Neural cell (in vitro differentiated cells): ENCODE measurements around the gene PHLDB1. TPM values are rescaled to one million over a fixed set of nuclear protein-coding genes. Genes with fewer than 3 reads are reported as not detected.
A peak's percentile ranks its signal among the peaks of the same experiment; 100 is the strongest.

Experiments
- H2AFZ ChIP-seq: fragments of 200-600, 300-800 bp; sonication (generic), shearing (Covaris generic); 2 replicates; pipeline ENCODE4 v1.6.0; 2014; ENCODE audit warnings: low read depth, mild to moderate bottlenecking, antibody characterized with exemption, low read length, moderate library complexity
- H3F3A ChIP-seq: fragments of 200-600 bp; shearing (Covaris generic); 2 replicates; pipeline ENCODE4 v1.6.1; 2016; ENCODE audit warnings: mild to moderate bottlenecking, moderate library complexity, mixed read lengths, antibody characterized with exemption, low read length; ENCODE audit not compliant: insufficient read depth, poor library complexity, severe bottlenecking
- H3K27ac ChIP-seq: fragments of 200-600, 300-800 bp; sonication (generic), shearing (Covaris generic); 2 replicates; pipeline ENCODE4 v1.5.1; 2014; ENCODE audit warnings: mild to moderate bottlenecking, low read length, moderate library complexity
- H3K27me3 ChIP-seq: fragments of 300-800, 200-600 bp; sonication (generic), shearing (Covaris generic); 2 replicates; pipeline ENCODE4 v1.6.0; 2014; ENCODE audit warnings: mild to moderate bottlenecking, low read depth, low read length, moderate library complexity; ENCODE audit not compliant: insufficient read depth
- H3K36me3 ChIP-seq: fragments of 300-800, 200-600 bp; sonication (generic), shearing (Covaris generic); 2 replicates; pipeline ENCODE4 v1.5.1; 2014; ENCODE audit warnings: mild to moderate bottlenecking, antibody characterized with exemption, low read length, moderate library complexity; ENCODE audit not compliant: insufficient read depth
- H3K4me2 ChIP-seq: fragments of 300-800, 200-600 bp; sonication (generic), shearing (Covaris generic); 2 replicates; pipeline ENCODE4 v1.6.0; 2014; ENCODE audit warnings: mild to moderate bottlenecking, low read length
- H3K4me3 ChIP-seq: fragments of 300-800, 200-600 bp; sonication (generic), shearing (Covaris generic); 2 replicates; pipeline ENCODE4 v1.5.1; 2014; ENCODE audit warnings: mild to moderate bottlenecking, low read length, moderate library complexity
- H3K79me2 ChIP-seq: fragments of 200-600 bp; shearing (Covaris generic); replicated peaks from 2 replicates; pipeline ENCODE4 v1.6.0; 2014; ENCODE audit warnings: mild to moderate bottlenecking, low read length, moderate library complexity; ENCODE audit not compliant: insufficient read depth
- H3K9ac ChIP-seq: fragments of 300-800, 200-600 bp; sonication (generic), shearing (Covaris generic); 2 replicates; pipeline ENCODE4 v1.6.1; 2016; ENCODE audit warnings: mild to moderate bottlenecking, low read length, mixed read lengths
- H3K9me2 ChIP-seq: fragments of 200-600 bp; shearing (Covaris generic); 2 replicates; pipeline ENCODE4 v1.6.1; 2016; ENCODE audit warnings: mild to moderate bottlenecking, low read length, mixed read lengths; ENCODE audit not compliant: insufficient read depth
- H3K9me3 ChIP-seq: fragments of 200-600, 300-800 bp; sonication (generic), shearing (Covaris generic); 2 replicates; pipeline ENCODE4 v1.6.1; 2016; ENCODE audit warnings: mild to moderate bottlenecking, mixed run types, low read length, moderate library complexity, mixed read lengths
- H4K20me1 ChIP-seq: fragments of 200-600 bp; shearing (Covaris generic); 2 replicates; pipeline ENCODE4 v1.6.1; 2016; ENCODE audit warnings: mild to moderate bottlenecking, mixed run types; ENCODE audit not compliant: insufficient read depth
- CTCF ChIP-seq: fragments of 450-650 bp; IDR thresholded peaks from 2 replicates; pipeline ENCODE4 v1.5.1; 2014; ENCODE audit warnings: antibody characterized with exemption, mild to moderate bottlenecking, moderate library complexity; ENCODE audit not compliant: poor library complexity, severe bottlenecking
- EP300 ChIP-seq: fragments of 450-650 bp; conservative IDR thresholded peaks from 2 replicates; pipeline ENCODE4 v1.6.1; 2014; ENCODE audit warnings: antibody characterized with exemption, mild to moderate bottlenecking, moderate library complexity; ENCODE audit not compliant: poor library complexity, severe bottlenecking
- EZH2 ChIP-seq: fragments of 200-600, 300-800 bp; shearing (Covaris generic), sonication (generic); IDR thresholded peaks from 2 replicates; pipeline ENCODE4 v1.6.1; 2014; ENCODE audit warnings: antibody characterized with exemption, low read length, borderline replicate concordance, mild to moderate bottlenecking; ENCODE audit not compliant: insufficient read depth, poor library complexity, severe bottlenecking
- POLR2AphosphoS5 ChIP-seq: IDR thresholded peaks from 2 replicates; pipeline ENCODE4 v1.6.1; 2012
- RAD21 ChIP-seq: fragments of 450-650 bp; conservative IDR thresholded peaks from 2 replicates; pipeline ENCODE4 v1.6.1; 2014; ENCODE audit warnings: antibody characterized with exemption, mild to moderate bottlenecking, moderate library complexity
- TAF1 ChIP-seq: IDR thresholded peaks from 2 replicates; pipeline ENCODE4 v1.6.1; 2012; ENCODE audit warnings: low read depth
- polyA plus RNA-seq: library from polyadenylated mRNA; depleted of rRNA; stranded (reverse); fragments of >200 nt; gene quantifications from 2 replicates; pipeline ENCODE4 v1.2.3, GENCODE V29; 2014

The PHLDB1 gene
- polyA plus RNA-seq, 1 donor from 2014 or later = 114 TPM

- Histone ChIP-seq H3K9me3 (no peaks in the 10 kb centered on the region), H3K4me2 (no peak overlapping the region), H3F3A (no peaks in the 10 kb centered on the region), H3K4me3 (peak overlapping the region; percentile 44), H2AFZ (no peak overlapping the region), H3K79me2 (no peaks in the 10 kb centered on the region), H3K27ac (no peak overlapping the region), H3K36me3 (peaks cover 7% of the 10 kb centered on the region), H3K9me2 (no peaks in the 10 kb centered on the region), H3K9ac (peak overlapping the region; percentile 23), H4K20me1 (no peaks in the 10 kb centered on the region), H3K27me3 (no peaks in the 10 kb centered on the region)
- TF ChIP-seq CTCF (peak; percentile 21), EP300 (no peak), POLR2AphosphoS5 (no peak), TAF1 (peak; percentile 62), RAD21 (peak; percentile 25)
Measured at GRCh38 chr11:118634431-118635236, 27.2 kb downstream of the PHLDB1 start.

GRCh38 chr11:118635237-118635591, 27.8 kb downstream of the PHLDB1 start:
- H3K4me3 ChIP-seq = peak overlapping the region; percentile 44
- H2AFZ ChIP-seq = no peak overlapping the region
- no peaks in the 10 kb centered on the region for H3F3A ChIP-seq
- peaks cover 7% of the 10 kb centered on the region for H3K36me3 ChIP-seq
- no peak overlapping the region for H3K9ac ChIP-seq
- no peak overlapping the region for H3K4me2 ChIP-seq
- H3K27me3 ChIP-seq = no peaks in the 10 kb centered on the region
- no peaks in the 10 kb centered on the region for H3K9me3 ChIP-seq
- no peak for TF ChIP-seq EZH2
- H4K20me1 ChIP-seq = no peaks in the 10 kb centered on the region
- no peaks in the 10 kb centered on the region for H3K79me2 ChIP-seq
- no peak overlapping the region for H3K27ac ChIP-seq
- H3K9me2 ChIP-seq = no peaks in the 10 kb centered on the region

- H3K27me3 ChIP-seq = no peaks in the 10 kb centered on the region
- peaks cover 7% of the 10 kb centered on the region for H3K36me3 ChIP-seq
- H3F3A ChIP-seq = no peaks in the 10 kb centered on the region
- H2AFZ ChIP-seq = no peak overlapping the region
- H3K9me3 ChIP-seq = no peaks in the 10 kb centered on the region
- TF ChIP-seq CTCF = no peak
- no peaks in the 10 kb centered on the region for H3K9me2 ChIP-seq
- H3K4me2 ChIP-seq = no peak overlapping the region
- H4K20me1 ChIP-seq = no peaks in the 10 kb centered on the region
- H3K4me3 ChIP-seq = no peak overlapping the region
- H3K79me2 ChIP-seq = no peaks in the 10 kb centered on the region
- H3K9ac ChIP-seq = no peak overlapping the region
- no peak overlapping the region for H3K27ac ChIP-seq
Measured at GRCh38 chr11:118635642-118636041, 28.2 kb downstream of the PHLDB1 start.
